Lower leg skin (tissue), 4 donors: Measurements from ENCODE around the gene DSCAML1. TPM values are rescaled to one million over a fixed set of nuclear protein-coding genes. Genes with fewer than 3 reads are reported as not detected.

ENCODE experiments used
- DNase-seq, 2 donors: peaks; one replicate each; pipeline ENCODE4 v3.0.0-alpha.2; 2019; ENCODE audit warnings: low spot score in 2 of 2
- H3K4me3 ChIP-seq: fragments of 200-600 bp; sonication (generic); 2 replicates; pipeline ENCODE4 v1.5.1; 2017; ENCODE audit warnings: mild to moderate bottlenecking, low read depth; ENCODE audit not compliant: poor library complexity, severe bottlenecking
- CTCF ChIP-seq, 3 donors: fragments of 450-650 bp; IDR thresholded peaks; one replicate each; pipeline ENCODE4 v1.5.1; 2016; ENCODE audit warnings: antibody characterized with exemption in 3 of 3, mild to moderate bottlenecking in 3 of 3, moderate library complexity in 2 of 3
- POLR2A ChIP-seq, 2 donors: fragments of 450-650 bp; IDR thresholded peaks; one replicate each; pipeline ENCODE4 v1.6.1; 2016 to 2017; ENCODE audit warnings: antibody characterized with exemption in 2 of 2, mild to moderate bottlenecking in 1 of 2, moderate library complexity in 1 of 2
- WGBS, 2 donors: methylation state at CpG; one replicate each; pipeline ENCODE4 v1.1.5; 2018; 5-methylcytosine and 5-hydroxymethylcytosine counted together
- intact Hi-C: fragments of 100-400 bp; cut with DNase I; formaldehyde crosslinking; loops from one replicate; pipeline ENCODE4 v1.15.0; 2023; ENCODE audit warnings: low total_unique reads
- total RNA-seq, 4 donors: library from RNA; depleted of rRNA; stranded (reverse); fragments of >200 nt; gene quantifications; one replicate each; pipeline ENCODE4 v1.1.0, GENCODE V29; 2016

DSCAML1 gene
- total RNA-seq, 4 donors from 2014 or later = 0.07 to 0.13 (median 0.08) TPM

GRCh38 chr11:117638911-117639543 lies 158.0 kb downstream of the DSCAML1 start:
- no peak for TF ChIP-seq CTCF (IDR thresholded peaks at IDR 0.05)
- TF ChIP-seq POLR2A (IDR thresholded peaks at IDR 0.05) = no peak
- DNase-seq = no peak
- no peak overlapping the region for H3K4me3 ChIP-seq
- WGBS, 2 donors = 78 to 90% methylated on average over 2 of the region's 2 CpGs
- intact Hi-C loops = no loop called here

- no peak overlapping the region for H3K4me3 ChIP-seq
- 71 to 72% methylated on average over 21 of the region's 21 CpGs for WGBS, 2 donors
- TF ChIP-seq CTCF (IDR thresholded peaks at IDR 0.05) = no peak
- TF ChIP-seq POLR2A (IDR thresholded peaks at IDR 0.05) = no peak
- intact Hi-C loops = no loop called here
- no peak for DNase-seq
These were observed 162.0 kb downstream of the DSCAML1 start for GRCh38 chr11:117634756-117635603.

GRCh38 chr11:117633976-117634755 lies 162.8 kb downstream of the DSCAML1 start:
- TF ChIP-seq CTCF (IDR thresholded peaks at IDR 0.05) = no peak
- no peak for TF ChIP-seq POLR2A (IDR thresholded peaks at IDR 0.05)
- intact Hi-C loops = no loop called here
- H3K4me3 ChIP-seq = no peak overlapping the region
- WGBS, 2 donors = 87 to 94% methylated on average over 12 of the region's 12 CpGs
- DNase-seq = no peak

GRCh38 chr11:117633186-117633754 lies 163.7 kb downstream of the DSCAML1 start:
- intact Hi-C loops = no loop called here
- 90 to 92% methylated on average over 9 of the region's 9 CpGs for WGBS, 2 donors
- DNase-seq = no peak
- TF ChIP-seq POLR2A (IDR thresholded peaks at IDR 0.05) = no peak
- no peak for TF ChIP-seq CTCF (IDR thresholded peaks at IDR 0.05)
- H3K4me3 ChIP-seq = no peak overlapping the region

- DNase-seq = no peak
- intact Hi-C loops = no loop called here
- no peak for TF ChIP-seq POLR2A (IDR thresholded peaks at IDR 0.05)
- TF ChIP-seq CTCF (IDR thresholded peaks at IDR 0.05) = no peak
- 91 to 95% methylated on average over 3 of the region's 3 CpGs for WGBS, 2 donors
- no peak overlapping the region for H3K4me3 ChIP-seq
These were observed 164.7 kb downstream of the DSCAML1 start for GRCh38 chr11:117632306-117632705.
